HCT116 (cell line): Measurements from ENCODE around the gene PLD4.
A peak's percentile ranks its signal among the peaks of the same experiment; 100 is the strongest.

ENCODE experiments used
- CBX3 ChIP-seq: IDR thresholded peaks from 2 replicates; pipeline ENCODE4 v1.6.1; 2012; ENCODE audit warnings: low read depth
- CTCF ChIP-seq, 3 experiments: fragments of 200-600 bp in 1 of 3; sonication (generic) in 1 of 3; IDR thresholded peaks in 2 of 3; conservative IDR thresholded peaks in 1 of 3; 2 replicates each; pipeline ENCODE4 v1.5.1; 2012 to 2017; ENCODE audit warnings: low read depth in 2 of 3, low read length in 2 of 3, antibody characterized with exemption in 1 of 3, borderline replicate concordance in 1 of 3, control low read depth in 1 of 3, mild to moderate bottlenecking in 1 of 3, mixed read lengths in 1 of 3, mixed run types in 1 of 3, moderate library complexity in 1 of 3; ENCODE audit not compliant: insufficient read depth in 1 of 3
- EGR1 ChIP-seq: IDR thresholded peaks from 2 replicates; pipeline ENCODE4 v1.6.1; 2012; ENCODE audit warnings: low read depth
- EZH2 ChIP-seq: fragments of 200-600 bp; sonication (generic); IDR thresholded peaks from 2 replicates; pipeline ENCODE4 v1.6.1; 2017; ENCODE audit warnings: antibody characterized with exemption, mixed run types
- POLR2A ChIP-seq: IDR thresholded peaks from 2 replicates; pipeline ENCODE4 v1.7.0; 2011; ENCODE audit warnings: borderline replicate concordance; ENCODE audit not compliant: insufficient read depth, insufficient read length; ENCODE audit errors: extremely low read depth
- POLR2AphosphoS5 ChIP-seq: IDR thresholded peaks from 2 replicates; pipeline ENCODE4 v1.6.1; 2011; ENCODE audit warnings: mild to moderate bottlenecking, low read depth, low read length, moderate library complexity
- RAD21 ChIP-seq: IDR thresholded peaks from 2 replicates; pipeline ENCODE4 v1.6.1; 2012; ENCODE audit warnings: low read depth, mild to moderate bottlenecking
- SIN3A ChIP-seq: IDR thresholded peaks from 2 replicates; pipeline ENCODE4 v1.6.1; 2012; ENCODE audit warnings: low read depth
- TF ChIP-seq, protein P1 (sequence below): IDR thresholded peaks from 2 replicates; pipeline ENCODE4 v1.6.1; 2012

- TF ChIP-seq CBX3 = no peak
- no peak for TF ChIP-seq EZH2
- no peak for TF ChIP-seq CTCF (IDR thresholded peaks at IDR 0.05 in 2 of 3, conservative IDR thresholded peaks at IDR 0.05 in 1 of 3; ENCODE audit: borderline replicate concordance in 1 of 3, insufficient read depth in 1 of 3, low read depth in 2 of 3, low read length in 2 of 3)
- TF ChIP-seq RAD21 = no peak
- TF ChIP-seq POLR2A = no peak
- TF ChIP-seq, protein P1, sequence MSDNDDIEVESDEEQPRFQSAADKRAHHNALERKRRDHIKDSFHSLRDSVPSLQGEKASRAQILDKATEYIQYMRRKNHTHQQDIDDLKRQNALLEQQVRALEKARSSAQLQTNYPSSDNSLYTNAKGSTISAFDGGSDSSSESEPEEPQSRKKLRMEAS = no peak
- no peak for TF ChIP-seq SIN3A
- TF ChIP-seq POLR2AphosphoS5 = peak; percentile 66
- TF ChIP-seq EGR1 = no peak
Observed at GRCh38 chr14:104979758-104980610, 55.3 kb downstream of the PLD4 start.
